PFSK-1 (cell line): ENCODE data around the gene SRRD.

Experiments
- FOXP2 ChIP-seq: optimal IDR thresholded peaks from 2 replicates; pipeline ENCODE3; 2011; ENCODE audit warnings: borderline replicate concordance, control low read depth, inconsistent platforms; ENCODE audit not compliant: insufficient read depth; ENCODE audit errors: extremely low read length, extremely low read depth
- POLR2AphosphoS5 ChIP-seq: IDR thresholded peaks from 2 replicates; pipeline ENCODE4 v1.6.1; 2012; ENCODE audit warnings: low read depth, mild to moderate bottlenecking, control low read depth, low read length, moderate library complexity
- SIN3A ChIP-seq: IDR thresholded peaks from 2 replicates; pipeline ENCODE4 v1.6.1; 2012; ENCODE audit warnings: mild to moderate bottlenecking, low read length, moderate library complexity, borderline replicate concordance; ENCODE audit not compliant: insufficient read depth
- TAF1 ChIP-seq: IDR thresholded peaks from 2 replicates; pipeline ENCODE4 v1.6.1; 2012; ENCODE audit warnings: low read length, control low read depth, borderline replicate concordance; ENCODE audit not compliant: insufficient read depth
- TF ChIP-seq, protein P1 (sequence below), 2 experiments: IDR thresholded peaks; 2 replicates each; pipeline versions ENCODE4 v1.6.1 to v1.8.0; 2011 to 2012; ENCODE audit warnings: low read depth in 2 of 2, low read length in 2 of 2, control low read depth in 1 of 2, inconsistent platforms in 1 of 2, mild to moderate bottlenecking in 1 of 2, moderate library complexity in 1 of 2; ENCODE audit not compliant: insufficient read depth in 1 of 2

The SRRD gene

GRCh38 chr22:26453812-26454500 is 29.7 kb upstream of the SRRD start:
- TF ChIP-seq FOXP2 (no peak), SIN3A (no peak), POLR2AphosphoS5 (no peak), TAF1 (no peak)
- TF ChIP-seq, protein P1, sequence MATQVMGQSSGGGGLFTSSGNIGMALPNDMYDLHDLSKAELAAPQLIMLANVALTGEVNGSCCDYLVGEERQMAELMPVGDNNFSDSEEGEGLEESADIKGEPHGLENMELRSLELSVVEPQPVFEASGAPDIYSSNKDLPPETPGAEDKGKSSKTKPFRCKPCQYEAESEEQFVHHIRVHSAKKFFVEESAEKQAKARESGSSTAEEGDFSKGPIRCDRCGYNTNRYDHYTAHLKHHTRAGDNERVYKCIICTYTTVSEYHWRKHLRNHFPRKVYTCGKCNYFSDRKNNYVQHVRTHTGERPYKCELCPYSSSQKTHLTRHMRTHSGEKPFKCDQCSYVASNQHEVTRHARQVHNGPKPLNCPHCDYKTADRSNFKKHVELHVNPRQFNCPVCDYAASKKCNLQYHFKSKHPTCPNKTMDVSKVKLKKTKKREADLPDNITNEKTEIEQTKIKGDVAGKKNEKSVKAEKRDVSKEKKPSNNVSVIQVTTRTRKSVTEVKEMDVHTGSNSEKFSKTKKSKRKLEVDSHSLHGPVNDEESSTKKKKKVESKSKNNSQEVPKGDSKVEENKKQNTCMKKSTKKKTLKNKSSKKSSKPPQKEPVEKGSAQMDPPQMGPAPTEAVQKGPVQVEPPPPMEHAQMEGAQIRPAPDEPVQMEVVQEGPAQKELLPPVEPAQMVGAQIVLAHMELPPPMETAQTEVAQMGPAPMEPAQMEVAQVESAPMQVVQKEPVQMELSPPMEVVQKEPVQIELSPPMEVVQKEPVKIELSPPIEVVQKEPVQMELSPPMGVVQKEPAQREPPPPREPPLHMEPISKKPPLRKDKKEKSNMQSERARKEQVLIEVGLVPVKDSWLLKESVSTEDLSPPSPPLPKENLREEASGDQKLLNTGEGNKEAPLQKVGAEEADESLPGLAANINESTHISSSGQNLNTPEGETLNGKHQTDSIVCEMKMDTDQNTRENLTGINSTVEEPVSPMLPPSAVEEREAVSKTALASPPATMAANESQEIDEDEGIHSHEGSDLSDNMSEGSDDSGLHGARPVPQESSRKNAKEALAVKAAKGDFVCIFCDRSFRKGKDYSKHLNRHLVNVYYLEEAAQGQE (IDR thresholded peaks at IDR 0.05; ENCODE audit: insufficient read depth in 1 of 2, low read depth in 2 of 2, low read length in 2 of 2): no peak

DNA sequence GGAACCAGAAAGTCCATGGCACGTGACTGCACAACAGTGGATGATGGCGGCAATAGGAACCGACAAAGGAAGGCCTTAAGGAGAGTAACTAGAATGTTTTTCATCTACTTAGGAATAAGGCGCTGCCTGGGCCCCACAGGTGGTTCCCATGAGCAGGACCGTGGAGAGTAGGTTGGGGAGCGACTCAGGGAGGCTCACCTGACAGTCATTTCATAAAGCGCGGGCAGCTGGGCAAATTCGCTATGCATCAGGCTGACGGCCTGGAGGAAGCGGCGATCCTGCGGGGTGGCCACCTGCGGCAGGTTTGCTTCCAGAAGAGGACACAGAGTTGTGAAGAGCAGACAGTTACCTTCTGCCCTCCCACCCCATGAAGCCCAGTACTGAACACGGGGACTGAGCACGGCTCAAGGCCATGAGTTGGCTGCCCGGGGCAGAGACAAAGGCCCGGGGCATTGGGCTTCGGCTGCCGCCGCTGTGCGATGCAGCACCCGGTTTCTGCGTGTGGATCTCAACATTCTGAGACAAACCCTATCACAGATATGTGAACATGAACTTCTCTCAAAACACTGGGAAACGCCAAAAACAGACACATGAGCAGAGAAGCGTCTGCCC is 25.9 kb upstream of the SRRD start:
- TF ChIP-seq TAF1 (no peak), SIN3A (no peak), FOXP2 (no peak), POLR2AphosphoS5 (no peak)
- TF ChIP-seq, protein P1 (IDR thresholded peaks at IDR 0.05; ENCODE audit: insufficient read depth in 1 of 2, low read depth in 2 of 2, low read length in 2 of 2): no peak

GRCh38 chr22:26460202-26460601 is 23.5 kb upstream of the SRRD start:
- TF ChIP-seq SIN3A (no peak), FOXP2 (no peak), TAF1 (no peak), POLR2AphosphoS5 (no peak)
- TF ChIP-seq, protein P1 (IDR thresholded peaks at IDR 0.05; ENCODE audit: insufficient read depth in 1 of 2, low read depth in 2 of 2, low read length in 2 of 2): no peak

GRCh38 chr22:26461188-26461810 is 22.4 kb upstream of the SRRD start:
- TF ChIP-seq FOXP2: no peak
- TF ChIP-seq, protein P1 (IDR thresholded peaks at IDR 0.05; ENCODE audit: insufficient read depth in 1 of 2, low read depth in 2 of 2, low read length in 2 of 2): no peak
- TF ChIP-seq POLR2AphosphoS5: no peak
- TF ChIP-seq SIN3A: no peak
- no peak for TF ChIP-seq TAF1
